Keratinocyte (primary cell): ENCODE data around the gene RBMS3.

Experiments
- CTCF ChIP-seq, 3 experiments: IDR thresholded peaks in 1 of 3; conservative IDR thresholded peaks in 1 of 3; optimal IDR thresholded peaks in 1 of 3; 2 replicates in 2 of 3; 3 replicates in 1 of 3; pipeline versions ENCODE3 to v1.5.1; 2011; ENCODE audit warnings: low read length in 3 of 3, mild to moderate bottlenecking in 3 of 3, moderate library complexity in 2 of 3, control low read depth in 1 of 3, inconsistent platforms in 1 of 3; ENCODE audit not compliant: insufficient read depth in 2 of 3; ENCODE audit errors: extremely low read depth in 1 of 3
- EZH2 ChIP-seq: IDR thresholded peaks from one replicate; pipeline ENCODE4 v1.6.1; 2012; ENCODE audit warnings: inconsistent platforms, mild to moderate bottlenecking, low read length, moderate library complexity

GRCh38 chr3:29267226-29267625 lies 13.6 kb upstream of the RBMS3 start:
- no peak for TF ChIP-seq CTCF (optimal IDR thresholded peaks at IDR 0.05 in 1 of 3, IDR thresholded peaks at IDR 0.05 in 1 of 3, conservative IDR thresholded peaks at IDR 0.05 in 1 of 3; ENCODE audit: extremely low read depth in 1 of 3, insufficient read depth in 2 of 3, low read length in 3 of 3)
- no peak for TF ChIP-seq EZH2
